Endothelial cell of umbilical vein (primary cell): ENCODE results near the gene AP1G2. TPM values are rescaled to one million over a fixed set of nuclear protein-coding genes. Genes with fewer than 3 reads are reported as not detected.

ENCODE experiments used
- BruUV-seq: library from RNA; stranded (reverse); fragments of 400-500 nt; replicated peaks from 2 replicates; lab custom pipeline; 2021; lab: Mats Ljungman, UMichigan
- CTCF ChIA-PET: fragments of 300-600, 350-600 bp; sonication (Branson Sonifier 250); formaldehyde crosslinking; loops from one replicate; lab custom pipeline; 2021; ENCODE audit warnings: antibody characterized with exemption, inconsistent platforms; lab: Charles Lee
- POLR2A ChIA-PET: fragments of 300-600, 350-600 bp; sonication (Branson Sonifier 250); formaldehyde crosslinking; loops from one replicate; lab custom pipeline; 2021; ENCODE audit warnings: antibody characterized with exemption, inconsistent platforms; lab: Charles Lee
- DNase-seq: peaks from one replicate; pipeline ENCODE4 v3.0.0-alpha.2; 2011; ENCODE audit warnings: low read depth, low spot score
- FAIRE-seq: peaks from 2 replicates; lab custom pipeline; 2011; peaks lifted over from hg19 to GRCh38; lab: Jason Lieb, UNC
- H2AFZ ChIP-seq: 2 replicates; pipeline ENCODE4 v1.6.0; 2012; ENCODE audit warnings: low read depth, low read length, control low read depth, inconsistent platforms
- H3K27ac ChIP-seq: 2 replicates; pipeline ENCODE4 v1.5.1; 2011; ENCODE audit warnings: low read depth, mild to moderate bottlenecking, control low read depth, low read length, moderate library complexity; ENCODE audit not compliant: insufficient read depth
- H3K27me3 ChIP-seq, 2 experiments: 2 replicates each; pipeline versions ENCODE4 v1.6.0 to v1.6.1; 2011; ENCODE audit warnings: low read length in 2 of 2, mixed read lengths in 1 of 2; ENCODE audit not compliant: control insufficient read depth in 2 of 2, insufficient read depth in 2 of 2
- H3K36me3 ChIP-seq, 2 experiments: 2 replicates in 1 of 2; 3 replicates in 1 of 2; pipeline ENCODE4 v1.5.1; 2011; ENCODE audit warnings: low read length in 2 of 2, mild to moderate bottlenecking in 1 of 2, moderate library complexity in 1 of 2; ENCODE audit not compliant: control insufficient read depth in 2 of 2, insufficient read depth in 2 of 2; ENCODE audit errors: extremely low read depth in 1 of 2
- H3K4me1 ChIP-seq: 3 replicates; pipeline ENCODE4 v1.5.1; 2011; ENCODE audit warnings: mild to moderate bottlenecking, low read length; ENCODE audit not compliant: control insufficient read depth, insufficient read depth; ENCODE audit errors: extremely low read depth
- H3K4me2 ChIP-seq: 2 replicates; pipeline ENCODE4 v1.6.1; 2011; ENCODE audit warnings: low read length, control low read depth, mixed read lengths; ENCODE audit not compliant: insufficient read depth
- H3K4me3 ChIP-seq, 3 experiments: fragments of 200-600 bp in 1 of 3; sonication (generic), shearing (Covaris generic) in 1 of 3; replicated peaks in 1 of 3; 2 replicates each; pipeline ENCODE4 v1.5.1; 2011 to 2016; ENCODE audit warnings: control low read depth in 3 of 3, low read length in 3 of 3, mild to moderate bottlenecking in 2 of 3, inconsistent platforms in 1 of 3, low read depth in 1 of 3, moderate library complexity in 1 of 3; ENCODE audit not compliant: insufficient read depth in 1 of 3
- H3K79me2 ChIP-seq: 2 replicates; pipeline ENCODE4 v1.6.0; 2012; ENCODE audit warnings: low read length, inconsistent platforms; ENCODE audit not compliant: control insufficient read depth, insufficient read depth
- H3K9ac ChIP-seq: replicated peaks from 2 replicates; pipeline ENCODE3; 2011; ENCODE audit warnings: low read length, control low read depth; ENCODE audit not compliant: insufficient read depth; ENCODE audit errors: extremely low read depth
- H3K9me1 ChIP-seq: replicated peaks from 3 replicates; pipeline ENCODE4 v1.6.0; 2011; ENCODE audit warnings: mild to moderate bottlenecking, low read length; ENCODE audit not compliant: control insufficient read depth, insufficient read depth; ENCODE audit errors: extremely low read depth
- H3K9me3 ChIP-seq: replicated peaks from 2 replicates; pipeline ENCODE4 v1.5.1; 2012; ENCODE audit warnings: low read length, inconsistent platforms; ENCODE audit not compliant: control insufficient read depth, insufficient read depth
- H4K20me1 ChIP-seq: replicated peaks from 2 replicates; pipeline ENCODE3; 2011; ENCODE audit warnings: mild to moderate bottlenecking, low read length; ENCODE audit not compliant: control insufficient read depth, insufficient read depth; ENCODE audit errors: extremely low read depth
- CTCF ChIP-seq, 2 donors: IDR thresholded peaks; 1 replicate in 1 of 2; 2 replicates in 1 of 2; pipeline ENCODE4 v1.5.1; 2011; ENCODE audit warnings: low read length in 2 of 2, mild to moderate bottlenecking in 2 of 2, moderate library complexity in 2 of 2, control low read depth in 1 of 2, inconsistent platforms in 1 of 2, low read depth in 1 of 2; ENCODE audit not compliant: insufficient read depth in 1 of 2; ENCODE audit errors: extremely low read depth in 1 of 2
- EZH2 ChIP-seq: IDR thresholded peaks from 2 replicates; pipeline ENCODE4 v1.6.1; 2012; ENCODE audit warnings: borderline replicate concordance, low read depth, mild to moderate bottlenecking, moderate library complexity, low read length, inconsistent platforms; ENCODE audit not compliant: severe bottlenecking
- FOS ChIP-seq: IDR thresholded peaks from 2 replicates; pipeline ENCODE4 v1.6.1; 2011; ENCODE audit warnings: mild to moderate bottlenecking, low read length, moderate library complexity, borderline replicate concordance; ENCODE audit not compliant: insufficient read depth
- GATA2 ChIP-seq: IDR thresholded peaks from 2 replicates; pipeline ENCODE4 v1.7.0; 2011; ENCODE audit warnings: low read depth, mild to moderate bottlenecking, moderate library complexity, mixed read lengths, low read length; ENCODE audit not compliant: insufficient read length, insufficient read depth
- MAX ChIP-seq: IDR thresholded peaks from 2 replicates; pipeline ENCODE4 v1.6.1; 2011; ENCODE audit not compliant: insufficient read depth, insufficient read length
- MYC ChIP-seq: IDR thresholded peaks from one replicate; pipeline ENCODE4 v1.6.1; 2011; ENCODE audit warnings: mild to moderate bottlenecking, low read depth, low read length
- POLR2A ChIP-seq: IDR thresholded peaks from 2 replicates; pipeline ENCODE4 v1.6.1; 2012; ENCODE audit warnings: low read depth, mild to moderate bottlenecking, control low read depth, low read length
- POLR2AphosphoS5 ChIP-seq: IDR thresholded peaks from 2 replicates; pipeline ENCODE4 v1.6.1; 2012; ENCODE audit warnings: low read depth, mild to moderate bottlenecking, control low read depth, low read length, moderate library complexity; ENCODE audit not compliant: insufficient read depth
- dilution Hi-C: fragments of 300-500 bp; cut with MboI; formaldehyde crosslinking; loops from one replicate; pipeline ENCODE4 v1.15.0; 2019; ENCODE audit warnings: low sequenced_read_pairs; ENCODE audit not compliant: extremely low pct_ligation_motif_present
- intact Hi-C: fragments of 100-400 bp; cut with micrococcal nuclease; formaldehyde crosslinking; loops from one replicate; pipeline ENCODE4 v1.10.0; 2022
- polyA plus RNA-seq, 4 experiments: library from polyadenylated mRNA; depleted of rRNA in 3 of 4; stranded (reverse) in 3 of 4; unstranded in 1 of 4; fragments of >200 nt; gene quantifications; 2 replicates each; pipeline versions ENCODE4 v1.2.1 to v1.2.3, GENCODE V29; 2011 to 2012; ENCODE audit warnings: missing spikeins in 1 of 4
- total RNA-seq: library from RNA; stranded (reverse); gene quantifications from 2 replicates; pipeline ENCODE4 v1.2.3, GENCODE V29; 2021

AP1G2 gene
- total and polyA plus RNA-seq, 2 donors (not counting 3 experiments of a cell fraction or from before 2014, with no cell fraction given): 39.0 to 55.8 TPM

DNA sequence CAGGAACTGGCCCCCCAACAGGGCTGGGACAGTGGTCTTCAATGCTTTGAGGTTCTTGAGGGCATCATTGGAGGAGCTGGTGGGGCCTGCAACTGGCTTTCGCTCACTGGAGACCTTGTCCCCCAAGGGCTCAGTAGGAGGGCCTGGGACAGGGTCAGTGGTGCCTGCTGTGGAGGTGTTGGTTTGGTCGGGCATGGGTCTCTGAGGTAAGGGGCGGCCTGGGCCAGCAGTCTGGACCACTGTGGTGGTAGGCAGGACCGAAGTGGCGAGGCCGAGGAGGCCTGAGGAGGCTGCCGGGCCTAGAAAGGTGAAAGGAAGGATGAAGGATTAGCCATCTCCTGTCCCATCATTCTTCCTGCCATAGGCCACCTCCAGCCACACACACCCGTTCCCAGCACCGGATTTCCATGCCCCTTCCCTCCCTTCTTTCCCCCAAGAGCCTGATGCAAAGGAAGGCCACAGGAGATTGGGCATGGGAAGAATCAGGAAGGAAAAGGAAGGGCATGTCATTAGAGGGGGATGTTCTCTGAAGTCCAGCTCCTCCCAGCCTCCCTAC is 44.9 kb downstream of the AP1G2 start:
- Histone ChIP-seq H3K79me2 (no peaks in the 10 kb centered on the region), H3K9ac (no peak overlapping the region), H3K27me3 (no peaks in the 10 kb centered on the region), H3K4me3 (no peak overlapping the region), H3K9me1 (no peaks in the 10 kb centered on the region), H3K4me1 (no peaks in the 10 kb centered on the region), H4K20me1 (no peaks in the 10 kb centered on the region), H3K27ac (no peak overlapping the region), H3K4me2 (no peak overlapping the region), H2AFZ (no peak overlapping the region), H3K9me3 (no peaks in the 10 kb centered on the region), H3K36me3 (no peaks in the 10 kb centered on the region)
- dilution Hi-C loops: no loop called here
- intact Hi-C loops: no loop called here
- DNase-seq (no peak), FAIRE-seq (no peak)
- ChIA-PET POLR2A (no interaction called here), CTCF (interaction anchor here (3.0 kb wide), 1 partner anchor 37 kb away, joined by 13 read pairs; no protein-coding TSS in a partner anchor)
- TF ChIP-seq FOS (no peak), POLR2A (no peak), MYC (no peak), EZH2 (no peak)
- no TSS peak for BruUV-seq

GRCh38 chr14:23521785-23522640 is 45.6 kb downstream of the AP1G2 start:
- FAIRE-seq (no peak), DNase-seq (no peak)
- H3K4me1 ChIP-seq: no peaks in the 10 kb centered on the region
- no peaks in the 10 kb centered on the region for H3K79me2 ChIP-seq
- H3K4me2 ChIP-seq: no peak overlapping the region
- dilution Hi-C loops (no loop called here), intact Hi-C loops (no loop called here)
- TF ChIP-seq POLR2A: no peak
- no peak for TF ChIP-seq CTCF (IDR thresholded peaks at IDR 0.05; ENCODE audit: extremely low read depth in 1 of 2, insufficient read depth in 1 of 2, low read depth in 1 of 2, low read length in 2 of 2)
- no peak for TF ChIP-seq MAX
- TF ChIP-seq GATA2: no peak
- no peak for TF ChIP-seq FOS
- TF ChIP-seq POLR2AphosphoS5: no peak
- TF ChIP-seq EZH2: no peak
- TF ChIP-seq MYC: no peak
- H2AFZ ChIP-seq: no peak overlapping the region
- H3K27me3 ChIP-seq: no peaks in the 10 kb centered on the region
- no peak overlapping the region for H3K27ac ChIP-seq
- ChIA-PET POLR2A (no interaction called here), CTCF (no interaction called here)
- no peak overlapping the region for H3K9ac ChIP-seq
- no peaks in the 10 kb centered on the region for H3K9me1 ChIP-seq
- BruUV-seq: no TSS peak
- H3K9me3 ChIP-seq: no peaks in the 10 kb centered on the region
- no peak overlapping the region for H3K4me3 ChIP-seq
- no peaks in the 10 kb centered on the region for H3K36me3 ChIP-seq
- H4K20me1 ChIP-seq: no peaks in the 10 kb centered on the region
